NCI-H2081 (cell line): ENCODE results near the gene STOM.

Source experiments
- DNase-seq, 2 experiments: peaks; one replicate each; lab custom pipeline; 2025; lab: John Stamatoyannopoulos, UW

STOM gene

GRCh38 chr9:121348221-121348620 is 21.8 kb downstream of the STOM start:
- DNase-seq: no peak

GRCh38 chr9:121345070-121345469 is 25.0 kb downstream of the STOM start:
- DNase-seq: no peak

GRCh38 chr9:121344184-121344583 is 25.9 kb downstream of the STOM start:
- DNase-seq: peak; percentile 12 to 52

- DNase-seq: no peak
Measured at GRCh38 chr9:121340676-121341392, 29.2 kb downstream of the STOM start.

GRCh38 chr9:121339437-121339836 is 30.6 kb downstream of the STOM start:
- DNase-seq: no peak

GRCh38 chr9:121336665-121337064 is 33.4 kb downstream of the STOM start:
- no peak for DNase-seq

GRCh38 chr9:121333950-121334773 is 35.9 kb downstream of the STOM start:
- no peak for DNase-seq

GRCh38 chr9:121331992-121332685 is 37.9 kb downstream of the STOM start:
- no peak for DNase-seq

GRCh38 chr9:121331549-121331948 is 38.5 kb downstream of the STOM start:
- DNase-seq: no peak

- DNase-seq: no peak
Measured at GRCh38 chr9:121328876-121329681, 41.0 kb downstream of the STOM start.

- no peak for DNase-seq
Measured at GRCh38 chr9:121328476-121328875, 41.6 kb downstream of the STOM start.

GRCh38 chr9:121326901-121327613 is 43.0 kb downstream of the STOM start:
- DNase-seq: no peak

GRCh38 chr9:121326130-121326838 is 43.8 kb downstream of the STOM start:
- no peak for DNase-seq

- DNase-seq: no peak
Measured at GRCh38 chr9:121325387-121325786, 44.7 kb downstream of the STOM start.

- DNase-seq: no peak
Measured at GRCh38 chr9:121324755-121325154, 45.3 kb downstream of the STOM start.

GRCh38 chr9:121324316-121324715 is 45.7 kb downstream of the STOM start:
- DNase-seq: no peak

- no peak for DNase-seq
Measured at GRCh38 chr9:121323449-121324151, 46.5 kb downstream of the STOM start.

GRCh38 chr9:121322737-121323448 is 47.2 kb downstream of the STOM start:
- no peak for DNase-seq

GRCh38 chr9:121322037-121322736 is 47.9 kb downstream of the STOM start:
- no peak for DNase-seq
